Naive thymus-derived CD8-positive, alpha-beta T cell (primary cell): ENCODE results near the gene PLEKHA5. TPM values are rescaled to one million over a fixed set of nuclear protein-coding genes. Genes with fewer than 3 reads are reported as not detected.

Experiments used
- ATAC-seq, 2 donors: fragments of 150-1000 bp; cut with Tn5 transposase in 1 of 2; sonication (Bioruptor Pico), chemical (Tn5 transposase) in 1 of 2; 1 replicate in 1 of 2; 2 replicates in 1 of 2; pipeline ENCODE4 v1.10.0; 2021; ENCODE audit warnings: mild to moderate bottlenecking in 2 of 2, moderate library complexity in 2 of 2
- POLR2A ChIA-PET: fragments of 350-600 bp; sonication (Branson Sonifier 250); formaldehyde crosslinking; loops from one replicate; lab custom pipeline; 2021; ENCODE audit warnings: antibody characterized with exemption; lab: Charles Lee
- DNase-seq, 10 donors: peaks; one replicate each; pipeline versions ENCODE4 v3.0.0 to v3.0.0-alpha.2; 2020 to 2022
- H3K27ac Mint-ChIP-seq, 10 donors: one replicate each; pipeline ENCODE4 v1.8.0; 2020 to 2022; ENCODE audit warnings: mild to moderate bottlenecking in 10 of 10, mixed read lengths in 10 of 10, moderate library complexity in 4 of 10, inconsistent platforms in 1 of 10
- H3K27me3 Mint-ChIP-seq, 5 donors: one replicate each; pipeline ENCODE4 v1.8.0; 2021 to 2022; ENCODE audit warnings: mixed read lengths in 5 of 5
- H3K36me3 Mint-ChIP-seq, 3 donors: one replicate each; pipeline ENCODE4 v1.8.0; 2020 to 2022; ENCODE audit warnings: mixed read lengths in 3 of 3, mild to moderate bottlenecking in 2 of 3, inconsistent platforms in 1 of 3
- H3K4me1 Mint-ChIP-seq, 4 donors: one replicate each; pipeline ENCODE4 v1.8.0; 2021 to 2022; ENCODE audit warnings: mixed read lengths in 4 of 4
- H3K4me3 Mint-ChIP-seq, 10 donors: one replicate each; pipeline ENCODE4 v1.8.0; 2020 to 2022; ENCODE audit warnings: mild to moderate bottlenecking in 10 of 10, mixed read lengths in 10 of 10, moderate library complexity in 6 of 10, inconsistent platforms in 1 of 10
- H3K9me3 Mint-ChIP-seq, 9 donors: one replicate each; pipeline ENCODE4 v1.8.0; 2020 to 2022; ENCODE audit warnings: mixed read lengths in 9 of 9, mild to moderate bottlenecking in 3 of 9, inconsistent platforms in 1 of 9, moderate library complexity in 1 of 9
- polyA plus RNA-seq, 3 donors: library from polyadenylated mRNA; unstranded; fragments of 300-500 nt; fragmentation: Illumina TruSeq; gene quantifications; one replicate each; pipeline ENCODE4 v1.2.3, GENCODE V29; 2021
- total RNA-seq, 8 experiments: library from RNA in 2 of 8; stranded (reverse) in 2 of 8; gene quantifications; one replicate each; pipeline ENCODE4 v1.2.3 and lab custom pipeline; 2021 to 2026

The PLEKHA5 gene
- total and polyA plus RNA-seq, 5 experiments from 2014 or later = 0.37 to 2.7 (median 0.61) TPM

- POLR2A ChIA-PET = no interaction called here
- H3K4me3 Mint-ChIP-seq = no peak overlapping the region
- no peaks in the 10 kb centered on the region for H3K36me3 Mint-ChIP-seq
- peaks cover 0 to 4% (median 0%) of the 10 kb centered on the region in 9 donors for H3K9me3 Mint-ChIP-seq
- peaks cover 0 to 9% (median 3%) of the 10 kb centered on the region in 5 donors for H3K27me3 Mint-ChIP-seq
- H3K4me1 Mint-ChIP-seq = no peaks in the 10 kb centered on the region
- no peak overlapping the region for H3K27ac Mint-ChIP-seq
- DNase-seq = no peak
- ATAC-seq = no peak
Observed at GRCh38 chr12:19107750-19108149, 21.8 kb upstream of the PLEKHA5 start.

- Mint-ChIP-seq H3K4me1 (no peaks in the 10 kb centered on the region), H3K27ac (no peak overlapping the region), H3K9me3 (peaks cover 0 to 4% (median 0%) of the 10 kb centered on the region in 9 donors), H3K27me3 (peaks cover 0 to 4% (median 2%) of the 10 kb centered on the region in 5 donors), H3K4me3 (no peak overlapping the region), H3K36me3 (no peaks in the 10 kb centered on the region)
- POLR2A ChIA-PET = no interaction called here
- no peak for DNase-seq
- ATAC-seq = no peak
Observed at GRCh38 chr12:19110221-19110940, 19.2 kb upstream of the PLEKHA5 start.

- H3K36me3 Mint-ChIP-seq = no peaks in the 10 kb centered on the region
- no peak overlapping the region for H3K27ac Mint-ChIP-seq
- DNase-seq = no peak
- no peak for ATAC-seq
- POLR2A ChIA-PET = no interaction called here
- H3K4me3 Mint-ChIP-seq = no peak overlapping the region
- no peaks in the 10 kb centered on the region for H3K9me3 Mint-ChIP-seq
- H3K27me3 Mint-ChIP-seq = peaks cover 0 to 8% (median 0%) of the 10 kb centered on the region in 5 donors
- H3K4me1 Mint-ChIP-seq = no peaks in the 10 kb centered on the region
Observed at GRCh38 chr12:19113464-19113863, 16.1 kb upstream of the PLEKHA5 start.

GRCh38 chr12:19115285-19115684, 14.2 kb upstream of the PLEKHA5 start:
- POLR2A ChIA-PET = no interaction called here
- no peak for DNase-seq
- no peak overlapping the region for H3K27ac Mint-ChIP-seq

GRCh38 chr12:19119440-19119839, 10.1 kb upstream of the PLEKHA5 start:
- Mint-ChIP-seq H3K4me3 (no peak overlapping the region), H3K27me3 (peaks cover 0 to 26% (median 4%) of the 10 kb centered on the region in 5 donors), H3K4me1 (no peaks in the 10 kb centered on the region), H3K27ac (no peak overlapping the region), H3K36me3 (peaks cover 0 to 3% (median 0%) of the 10 kb centered on the region in 3 donors), H3K9me3 (peaks cover 0 to 2% (median 0%) of the 10 kb centered on the region in 9 donors)
- DNase-seq (no peak), ATAC-seq (no peak)
- POLR2A ChIA-PET = no interaction called here

More at GRCh38 chr12:19115285-19115684, 14.2 kb upstream of the PLEKHA5 start:
- Mint-ChIP-seq H3K9me3 (peaks cover 0 to 2% (median 0%) of the 10 kb centered on the region in 9 donors), H3K36me3 (peaks cover 0 to 3% (median 0%) of the 10 kb centered on the region in 3 donors), H3K27me3 (peaks cover 0 to 14% (median 1%) of the 10 kb centered on the region in 5 donors), H3K4me1 (no peaks in the 10 kb centered on the region), H3K4me3 (no peak overlapping the region)
- ATAC-seq = no peak

GRCh38 chr12:19120795-19121194, 8.7 kb upstream of the PLEKHA5 start:
- H3K4me1 Mint-ChIP-seq = no peaks in the 10 kb centered on the region
- H3K36me3 Mint-ChIP-seq = peaks cover 0 to 3% (median 0%) of the 10 kb centered on the region in 3 donors
- no peak for DNase-seq
- H3K9me3 Mint-ChIP-seq = peaks cover 0 to 4% (median 0%) of the 10 kb centered on the region in 9 donors
- H3K27me3 Mint-ChIP-seq = peaks cover 0 to 26% (median 4%) of the 10 kb centered on the region in 5 donors
- no peak for ATAC-seq
- no peak overlapping the region for H3K27ac Mint-ChIP-seq
- POLR2A ChIA-PET = no interaction called here
- H3K4me3 Mint-ChIP-seq = no peak overlapping the region

- POLR2A ChIA-PET = no interaction called here
- Mint-ChIP-seq H3K9me3 (peaks cover 0 to 4% (median 1%) of the 10 kb centered on the region in 9 donors), H3K27ac (no peak overlapping the region), H3K27me3 (peaks cover 0 to 26% (median 4%) of the 10 kb centered on the region in 5 donors), H3K4me1 (no peaks in the 10 kb centered on the region), H3K4me3 (no peak overlapping the region), H3K36me3 (peaks cover 0 to 3% (median 0%) of the 10 kb centered on the region in 3 donors)
- ATAC-seq = no peak
- DNase-seq = no peak
Observed at GRCh38 chr12:19121449-19122018, 8.0 kb upstream of the PLEKHA5 start.

GRCh38 chr12:19125325-19125724, 4.2 kb upstream of the PLEKHA5 start:
- POLR2A ChIA-PET = no interaction called here

GRCh38 chr12:19127270-19127669, 2.3 kb upstream of the PLEKHA5 start:
- peaks cover 7 to 19% (median 16%) of the 10 kb centered on the region in 4 donors for H3K4me1 Mint-ChIP-seq
- no peak overlapping the region for H3K27ac Mint-ChIP-seq
- H3K27me3 Mint-ChIP-seq = peaks cover 0 to 23% (median 11%) of the 10 kb centered on the region in 5 donors
- H3K4me3 Mint-ChIP-seq = no peak overlapping the region
- H3K36me3 Mint-ChIP-seq = peaks cover 0 to 6% (median 3%) of the 10 kb centered on the region in 3 donors
- DNase-seq (no peak), ATAC-seq (no peak)
- POLR2A ChIA-PET = no interaction called here
- H3K9me3 Mint-ChIP-seq = peaks cover 6 to 19% (median 13%) of the 10 kb centered on the region in 9 donors

More at GRCh38 chr12:19125325-19125724, 4.2 kb upstream of the PLEKHA5 start:
- peaks cover 1 to 15% (median 5%) of the 10 kb centered on the region in 5 donors for H3K27me3 Mint-ChIP-seq
- peaks cover 6 to 19% (median 13%) of the 10 kb centered on the region in 9 donors for H3K9me3 Mint-ChIP-seq
- H3K4me3 Mint-ChIP-seq = no peak overlapping the region
- ATAC-seq = no peak
- peaks cover 0 to 8% (median 4%) of the 10 kb centered on the region in 4 donors for H3K4me1 Mint-ChIP-seq
- DNase-seq = no peak
- no peak overlapping the region for H3K27ac Mint-ChIP-seq
- H3K36me3 Mint-ChIP-seq = peaks cover 0 to 6% (median 3%) of the 10 kb centered on the region in 3 donors

GRCh38 chr12:19128485-19128884, 1.0 kb upstream of the PLEKHA5 start:
- peak overlapping the region in 3 of 10 donors; percentile 14 to 63 (median 50) for H3K27ac Mint-ChIP-seq

GRCh38 chr12:19129122-19129485, 429 bp upstream of the PLEKHA5 start:
- Mint-ChIP-seq H3K36me3 (peaks cover 0 to 6% (median 3%) of the 10 kb centered on the region in 3 donors), H3K27ac (peak overlapping the region in 7 of 10 donors; percentile 4 to 73 (median 53))

More at GRCh38 chr12:19128485-19128884, 1.0 kb upstream of the PLEKHA5 start:
- DNase-seq (no peak), ATAC-seq (no peak)
- POLR2A ChIA-PET = interaction anchor here (0.6 kb wide), 1 partner anchor 311 kb away, joined by 3 read pairs; the partner anchor contains the start of gene AEBP2
- Mint-ChIP-seq H3K4me1 (peaks cover 7 to 19% (median 16%) of the 10 kb centered on the region in 4 donors), H3K9me3 (peaks cover 6 to 19% (median 13%) of the 10 kb centered on the region in 9 donors), H3K4me3 (peak overlapping the region in 9 of 10 donors; percentile 69 to 90 (median 81)), H3K36me3 (peaks cover 0 to 6% (median 3%) of the 10 kb centered on the region in 3 donors), H3K27me3 (peaks cover 0 to 28% (median 11%) of the 10 kb centered on the region in 5 donors)

GRCh38 chr12:19130224-19131024, 891 bp downstream of the PLEKHA5 start:
- H3K9me3 Mint-ChIP-seq = peaks cover 5 to 17% (median 13%) of the 10 kb centered on the region in 9 donors
- H3K27me3 Mint-ChIP-seq = peaks cover 5 to 37% (median 14%) of the 10 kb centered on the region in 5 donors
- peaks cover 0 to 6% (median 3%) of the 10 kb centered on the region in 3 donors for H3K36me3 Mint-ChIP-seq
- H3K4me1 Mint-ChIP-seq = peaks cover 7 to 19% (median 16%) of the 10 kb centered on the region in 4 donors
- POLR2A ChIA-PET = no interaction called here
- H3K27ac Mint-ChIP-seq = peak overlapping the region in 4 of 10 donors; percentile 9 to 85 (median 72)
- ATAC-seq (peak; percentile 27 to 37), DNase-seq (peak in 7 of 10 donors; percentile 1 to 63 (median 18))
- H3K4me3 Mint-ChIP-seq = peak overlapping the region; percentile 76 to 92 (median 87)

More at GRCh38 chr12:19129122-19129485, 429 bp upstream of the PLEKHA5 start:
- peak overlapping the region; percentile 69 to 90 (median 81) for H3K4me3 Mint-ChIP-seq
- peaks cover 6 to 19% (median 13%) of the 10 kb centered on the region in 9 donors for H3K9me3 Mint-ChIP-seq
- POLR2A ChIA-PET = interaction anchor here (0.6 kb wide), 1 partner anchor 310 kb away, joined by 3 read pairs; the partner anchor contains the start of gene AEBP2
- ATAC-seq = no peak
- DNase-seq = peak in 1 of 10 donors; percentile 2
- H3K4me1 Mint-ChIP-seq = peaks cover 7 to 19% (median 16%) of the 10 kb centered on the region in 4 donors
- peaks cover 0 to 33% (median 11%) of the 10 kb centered on the region in 5 donors for H3K27me3 Mint-ChIP-seq
